NB4 (cell line): ENCODE data around the gene AMBRA1.

Experiments
- CTCF ChIP-seq: IDR thresholded peaks from one replicate; pipeline ENCODE4 v1.5.1; 2012; ENCODE audit warnings: low read depth, low read length
- POLR2A ChIP-seq: IDR thresholded peaks from 2 replicates; pipeline ENCODE4 v1.6.1; 2011; ENCODE audit warnings: mild to moderate bottlenecking; ENCODE audit not compliant: insufficient read length; ENCODE audit errors: extremely low read depth
- TF ChIP-seq, protein P1 (sequence below): IDR thresholded peaks from 2 replicates; pipeline ENCODE4 v1.6.1; 2011; ENCODE audit warnings: low read depth, low read length

- TF ChIP-seq CTCF (no peak), POLR2A (no peak)
- TF ChIP-seq, protein P1, sequence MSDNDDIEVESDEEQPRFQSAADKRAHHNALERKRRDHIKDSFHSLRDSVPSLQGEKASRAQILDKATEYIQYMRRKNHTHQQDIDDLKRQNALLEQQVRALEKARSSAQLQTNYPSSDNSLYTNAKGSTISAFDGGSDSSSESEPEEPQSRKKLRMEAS, result no peak
These were observed 210.4 kb downstream of the AMBRA1 start for GRCh38 chr11:46383404-46383758.
